ENCODE measurements around the gene PRKCA.
"Not testable (repeated sequence)": the region's sequence is repeated elsewhere in the genome, so short reads cannot be mapped to it uniquely, and the experiment has no call there.

The PRKCA gene

DNA sequence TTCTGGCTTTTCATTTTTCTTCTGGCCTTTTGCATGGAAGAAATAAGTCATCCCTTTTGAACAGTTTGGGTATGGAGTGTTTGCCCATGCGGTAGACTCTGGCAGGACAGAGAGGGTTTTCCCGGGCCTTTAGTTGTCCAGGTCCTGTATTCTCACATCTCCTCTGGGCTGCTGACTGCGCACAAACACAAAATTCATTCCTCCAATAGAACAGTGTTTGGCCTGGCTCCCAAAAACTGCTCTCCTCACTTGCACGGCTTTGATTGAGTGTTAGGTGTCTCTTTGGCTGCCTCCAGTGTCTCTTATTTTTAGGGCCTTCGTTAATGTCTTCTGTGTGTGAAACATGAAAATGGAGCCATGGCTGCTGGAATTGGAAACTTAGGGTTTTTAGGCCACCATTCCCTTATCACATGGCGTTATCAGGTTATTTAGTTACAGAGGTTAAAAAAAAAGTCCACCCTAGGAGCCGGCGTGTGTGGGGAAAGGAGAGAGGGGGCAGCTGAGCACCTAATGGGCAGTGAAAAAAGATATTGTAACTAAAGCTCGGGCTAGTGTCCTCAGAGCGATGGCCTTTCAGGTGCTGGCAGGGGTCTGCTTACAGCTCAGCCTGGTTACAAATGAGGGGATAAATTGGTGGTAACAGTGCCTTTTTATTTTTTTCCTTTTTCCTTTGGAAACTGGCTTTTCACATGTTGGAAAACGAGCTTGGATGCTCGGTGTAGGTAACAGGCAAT is 47.3 kb downstream of the PRKCA start:
- no peak for DNase-seq (ENCODE audit: low read depth in 2 of 3, low spot score in 1 of 3)

DNA sequence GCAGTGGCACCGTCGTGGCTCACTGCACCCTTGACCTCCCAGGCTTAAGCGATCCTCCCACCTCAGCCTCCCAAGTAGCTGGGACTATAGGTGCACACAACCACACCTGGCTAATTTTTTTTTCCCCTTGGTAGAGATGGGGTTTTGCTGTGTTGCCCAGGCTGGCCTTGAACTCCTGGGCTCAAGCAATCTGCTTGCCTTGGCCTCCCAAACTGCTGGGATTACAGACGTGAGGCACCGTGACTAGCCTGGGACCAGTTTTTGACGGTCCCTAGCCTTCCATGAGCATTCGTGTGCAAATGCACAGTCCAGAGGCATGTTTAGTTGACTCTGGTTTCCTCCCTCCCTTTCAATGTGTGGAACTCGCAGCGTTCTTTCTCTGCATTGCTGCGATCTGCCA is 48.2 kb downstream of the PRKCA start:
- DNase-seq (ENCODE audit: low read depth in 2 of 3, low spot score in 1 of 3) = not testable (repeated sequence)

DNA sequence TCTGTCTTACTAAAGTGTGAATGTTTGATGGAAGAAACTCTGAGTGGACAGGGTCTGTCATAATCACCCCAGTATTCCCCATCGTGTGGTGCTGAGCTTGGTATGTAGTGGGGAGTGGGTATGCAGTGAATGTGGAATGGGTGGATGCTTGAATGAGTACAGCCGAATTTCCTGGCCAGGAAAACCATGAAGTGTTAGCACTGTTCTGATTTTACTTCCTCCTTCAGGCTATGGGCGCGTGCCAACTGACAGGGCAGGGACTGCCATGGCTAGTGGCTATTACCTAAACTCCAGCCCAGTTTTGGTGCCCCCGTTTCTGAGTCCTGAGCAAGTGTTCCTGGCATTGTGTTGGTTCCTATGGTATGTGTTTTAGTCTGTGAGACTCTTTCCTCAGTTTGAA is 48.6 kb downstream of the PRKCA start:
- no peak for DNase-seq (ENCODE audit: low read depth in 2 of 3, low spot score in 1 of 3)

DNA sequence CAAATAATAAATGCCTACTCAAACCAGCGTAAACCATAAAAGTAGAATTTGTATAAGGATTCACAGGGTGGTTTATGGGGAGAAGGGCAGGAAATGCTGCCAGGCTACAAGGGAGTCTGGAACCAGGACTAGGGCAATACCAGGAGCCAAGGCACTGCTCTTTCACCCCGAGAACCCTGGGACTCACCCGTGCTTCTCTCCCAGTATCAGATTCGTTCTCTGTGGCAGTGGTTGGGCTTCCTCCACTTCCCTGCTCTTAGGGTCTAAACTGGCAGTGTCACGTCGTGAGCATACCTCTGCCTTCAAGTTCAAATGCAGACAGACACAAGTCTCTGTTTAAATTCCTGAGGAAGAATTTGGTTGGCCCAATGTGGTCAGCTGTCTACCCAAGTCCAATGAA is 49.3 kb downstream of the PRKCA start:
- DNase-seq (ENCODE audit: low read depth in 2 of 3, low spot score in 1 of 3) = no peak

DNA sequence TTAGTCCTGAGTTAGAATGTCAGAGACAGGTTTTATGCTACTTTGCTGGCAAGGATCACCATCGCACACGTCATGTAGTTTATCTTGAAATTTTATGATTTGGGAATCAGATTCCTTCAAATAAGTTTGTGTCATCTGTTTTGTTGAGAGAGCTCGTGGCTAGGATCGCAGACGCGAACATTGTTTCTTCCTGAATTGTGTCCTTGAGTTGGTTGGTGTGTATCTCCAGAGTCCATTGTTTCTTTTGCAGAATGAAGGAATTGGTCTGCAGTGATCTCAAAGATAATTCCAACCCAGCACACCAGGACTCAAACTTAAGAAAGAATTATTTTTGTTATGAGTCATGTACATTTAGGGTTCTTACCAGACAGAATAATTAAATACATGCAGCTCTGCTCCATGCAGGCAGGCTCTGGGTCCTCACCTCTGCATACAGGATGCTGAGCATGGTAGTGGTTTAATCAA is 51.6 kb downstream of the PRKCA start:
- no peak for DNase-seq (ENCODE audit: low read depth in 2 of 3, low spot score in 1 of 3)

DNA sequence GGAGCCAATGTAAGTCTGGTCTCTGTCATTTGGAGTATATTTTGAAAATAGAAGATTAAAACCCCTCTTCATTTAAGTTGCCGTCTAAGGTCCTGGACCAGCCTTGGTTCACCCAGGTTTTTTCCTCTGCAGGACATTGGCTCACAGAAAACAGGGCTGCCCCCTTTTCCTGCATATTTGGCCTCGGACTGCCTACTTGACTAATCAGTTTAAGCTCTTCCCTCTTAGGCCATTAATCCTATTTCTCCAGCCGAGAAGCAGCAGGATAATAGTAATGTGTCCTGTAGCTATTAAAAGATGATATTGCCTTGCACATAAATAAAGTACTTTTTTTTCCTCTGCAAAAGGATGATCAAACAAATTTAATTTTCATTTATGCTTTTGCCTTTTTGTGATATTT is 52.1 kb downstream of the PRKCA start:
- no peak for DNase-seq (ENCODE audit: low read depth in 2 of 3, low spot score in 1 of 3)

DNA sequence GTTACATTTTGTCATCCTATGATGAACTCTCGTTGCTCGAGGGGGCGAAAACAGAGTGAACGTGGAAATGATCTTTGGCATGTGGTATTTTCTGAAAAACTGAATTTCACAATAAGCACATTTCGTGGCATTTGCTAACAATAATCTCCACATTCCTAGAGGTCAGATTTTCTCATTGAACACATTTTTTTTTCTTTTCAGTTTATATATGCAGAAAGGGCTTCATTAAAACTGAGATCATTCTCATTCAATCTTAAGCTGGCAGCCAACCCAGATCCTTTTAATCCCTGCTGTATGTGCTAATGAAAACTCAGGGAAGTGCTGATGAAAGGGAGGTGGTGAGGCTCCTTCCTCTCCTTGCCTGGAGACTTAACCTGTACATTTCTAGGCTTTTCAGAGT is 52.6 kb downstream of the PRKCA start:
- no peak for DNase-seq (ENCODE audit: low read depth in 2 of 3, low spot score in 1 of 3)

DNA sequence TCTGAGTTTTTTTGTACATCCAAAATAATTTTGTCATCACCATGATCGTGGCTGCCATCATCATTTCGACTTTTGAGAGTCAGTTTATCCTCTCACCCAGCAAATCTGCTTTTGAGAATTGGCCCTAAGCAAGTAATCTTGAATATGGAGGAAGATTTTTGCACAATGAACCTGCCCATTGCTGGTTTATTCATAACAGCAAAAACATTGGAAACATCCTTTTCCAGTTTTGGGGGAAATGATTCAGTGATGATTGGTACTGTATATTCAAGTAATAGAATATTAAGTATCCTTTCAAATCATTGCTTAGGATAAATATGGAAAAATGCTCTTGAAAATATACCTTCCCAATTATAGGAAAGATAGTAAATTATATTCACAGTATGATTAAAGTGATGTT is 53.1 kb downstream of the PRKCA start:
- no peak for DNase-seq (ENCODE audit: low read depth in 2 of 3, low spot score in 1 of 3)

DNA sequence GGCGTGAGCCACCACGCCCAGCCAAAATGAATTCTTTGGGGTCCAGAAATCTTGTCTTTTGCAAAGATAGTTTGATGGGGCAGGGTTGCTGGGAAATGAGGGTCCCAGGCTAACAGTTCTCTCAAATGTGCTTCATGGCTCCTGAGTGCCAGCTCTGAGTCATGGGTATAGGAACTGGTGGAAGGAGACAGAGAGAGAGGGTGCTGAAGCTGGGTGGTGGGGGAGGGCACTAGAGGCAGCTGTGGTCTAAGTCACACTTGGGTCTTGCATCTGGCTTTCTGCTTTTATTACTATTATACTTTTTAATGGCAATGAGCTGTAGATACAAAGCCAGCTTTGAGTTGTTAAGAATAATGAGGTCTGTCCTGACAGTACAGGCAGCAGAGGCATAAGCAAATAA is 54.6 kb downstream of the PRKCA start:
- no peak for DNase-seq (ENCODE audit: low read depth in 2 of 3, low spot score in 1 of 3)

DNA sequence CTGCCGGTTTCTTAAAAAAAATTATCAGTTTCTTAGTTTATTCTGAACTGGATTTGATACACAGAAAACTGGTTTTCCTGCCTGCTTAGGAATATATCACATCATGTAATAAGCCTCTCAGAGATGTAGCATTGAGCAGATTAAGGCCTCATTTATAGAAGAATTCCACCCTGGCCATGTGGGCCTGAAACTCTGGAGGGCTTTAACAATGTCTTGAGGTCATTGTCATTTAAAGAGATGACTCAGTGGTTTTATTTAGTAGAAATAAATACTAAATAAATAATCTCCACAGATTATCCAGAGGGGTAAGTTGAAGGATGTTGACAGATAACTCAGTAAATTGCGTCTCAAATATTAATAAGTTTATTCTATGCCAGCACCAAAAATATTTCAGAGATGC is 56.9 kb downstream of the PRKCA start:
- DNase-seq (ENCODE audit: low read depth in 2 of 3, low spot score in 1 of 3) = no peak

DNA sequence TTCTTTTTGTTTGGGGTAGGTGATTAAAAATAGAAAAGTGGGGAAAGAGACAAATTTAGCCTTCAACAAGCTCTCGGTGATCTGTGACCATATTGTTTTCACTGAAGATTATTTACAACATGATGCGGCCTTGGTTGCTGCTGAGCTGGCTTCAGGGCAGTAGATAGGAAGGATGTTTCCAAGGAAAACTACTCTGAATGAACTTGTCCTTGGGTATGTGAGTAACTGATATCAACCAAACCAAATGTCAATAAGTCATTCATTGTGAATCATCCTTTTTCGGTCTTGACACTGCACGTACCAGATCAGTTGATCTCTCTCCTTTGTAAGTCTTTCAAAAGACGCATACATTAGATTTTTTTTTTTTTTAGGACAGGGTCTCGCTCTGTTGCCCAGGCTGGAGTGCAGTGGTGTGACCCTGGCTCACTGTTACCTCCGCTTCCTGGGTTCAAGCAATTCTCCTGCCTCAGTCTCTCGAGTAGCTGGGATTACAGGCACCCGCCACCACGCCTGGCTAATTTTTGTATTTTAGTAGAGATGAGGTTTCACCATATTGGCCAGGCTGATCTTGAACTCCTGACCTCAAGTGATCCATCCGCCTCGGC is 58.6 kb downstream of the PRKCA start:
- DNase-seq (ENCODE audit: low read depth in 2 of 3, low spot score in 1 of 3) = not testable (repeated sequence)

DNA sequence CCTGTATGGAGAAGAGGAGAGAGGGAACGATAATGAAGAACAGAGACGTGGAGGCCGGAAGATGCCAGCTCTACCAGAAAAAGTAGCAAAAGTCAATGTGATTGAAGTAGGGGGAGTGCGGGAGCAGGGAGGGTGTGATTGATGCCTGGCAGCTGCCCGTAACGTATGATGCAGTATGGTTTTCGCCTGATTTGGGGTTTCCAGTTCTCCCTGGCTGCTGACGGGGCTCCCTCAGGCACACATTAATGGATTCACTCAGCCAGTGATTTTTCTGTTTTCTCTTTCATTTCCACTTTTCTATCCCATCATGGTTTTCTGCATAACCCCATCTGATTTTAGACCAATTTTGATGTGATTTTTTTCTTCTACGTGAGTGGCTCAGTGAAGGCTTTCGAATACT is 62.1 kb downstream of the PRKCA start:
- no peak for DNase-seq (ENCODE audit: low read depth in 2 of 3, low spot score in 1 of 3)

DNA sequence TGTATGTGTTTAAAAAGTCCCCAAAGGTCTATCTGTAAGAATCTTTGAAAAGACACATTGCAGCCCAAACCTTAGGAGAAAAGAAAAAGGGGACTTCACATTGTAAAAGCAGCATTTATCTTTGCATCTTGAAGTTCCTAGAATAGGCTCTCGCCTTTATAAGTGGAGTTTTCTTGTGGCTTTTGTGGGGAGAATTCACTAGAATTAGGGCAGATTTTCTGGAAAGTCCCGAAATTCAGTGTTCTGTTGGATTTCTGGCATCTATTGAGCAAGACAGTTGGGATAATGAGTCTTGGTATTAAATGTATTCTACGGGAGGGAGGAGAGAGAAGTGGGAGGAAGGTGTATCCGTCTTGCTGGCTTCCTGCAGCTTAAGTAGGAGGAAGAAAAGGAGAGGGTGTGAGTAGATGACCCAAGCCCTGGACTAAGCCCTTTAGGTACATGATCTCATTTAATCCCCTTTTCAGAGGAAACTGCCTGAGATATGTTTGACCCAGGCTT is 62.6 kb downstream of the PRKCA start:
- DNase-seq (ENCODE audit: low read depth in 2 of 3, low spot score in 1 of 3) = no peak

DNA sequence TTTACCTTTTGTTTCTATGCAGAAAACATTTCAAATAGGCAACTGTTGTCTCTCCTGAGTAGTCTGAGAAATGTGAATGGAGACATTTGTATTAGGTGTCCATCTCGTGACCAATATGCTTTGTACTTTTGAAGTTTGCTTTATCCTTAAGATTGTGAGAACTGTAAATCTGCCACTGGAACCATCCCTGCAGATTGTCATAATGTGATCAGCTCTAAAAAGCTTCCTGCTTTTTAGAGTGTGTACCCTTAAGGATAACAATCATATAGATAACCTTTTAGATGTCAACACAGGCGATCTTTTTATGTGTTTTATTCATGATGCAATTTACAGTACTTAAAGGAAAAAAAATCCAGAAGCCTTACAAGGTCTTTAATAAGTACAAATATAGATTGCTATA is 63.5 kb downstream of the PRKCA start:
- no peak for DNase-seq (ENCODE audit: low read depth in 2 of 3, low spot score in 1 of 3)

DNA sequence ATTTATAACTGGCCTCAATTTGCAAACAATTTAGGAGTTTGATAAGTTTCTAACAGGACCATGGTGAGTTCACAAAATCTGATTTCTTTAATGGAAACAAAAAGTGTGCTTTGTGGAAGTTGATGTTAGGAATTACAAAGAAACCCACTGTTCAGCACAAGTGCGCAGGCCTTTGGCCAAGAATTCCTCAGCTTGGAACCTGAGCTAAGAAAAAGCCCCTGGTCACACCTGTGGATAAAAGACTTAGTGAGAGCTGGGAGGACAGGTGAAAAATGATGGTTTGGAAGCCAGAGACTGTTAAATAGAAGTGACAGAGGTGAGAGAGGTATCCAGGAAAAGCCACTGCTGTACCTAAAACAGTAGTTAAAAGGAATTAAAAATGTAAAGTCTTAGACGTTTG is 64.7 kb downstream of the PRKCA start:
- DNase-seq (ENCODE audit: low read depth in 2 of 3, low spot score in 1 of 3) = no peak

DNA sequence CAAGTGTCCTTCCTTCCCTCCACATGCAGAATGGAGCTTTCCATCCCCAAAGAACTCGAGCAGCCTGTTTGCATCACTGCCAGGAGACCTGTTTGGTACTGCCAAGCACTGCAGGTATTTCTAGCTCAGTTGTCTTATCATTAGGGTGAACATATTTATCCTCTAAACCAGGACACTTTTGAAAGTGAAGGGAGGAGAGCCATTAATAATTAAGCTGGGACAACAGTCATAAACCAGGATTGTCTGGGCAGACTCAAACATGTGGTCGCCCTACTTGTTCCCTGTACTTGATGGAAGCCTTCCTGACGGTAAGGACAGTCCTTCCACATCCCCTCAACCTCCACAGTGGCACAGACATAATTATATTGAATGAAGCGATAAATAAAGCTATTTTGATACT is 67.4 kb downstream of the PRKCA start:
- no peak for DNase-seq (ENCODE audit: low read depth in 2 of 3, low spot score in 1 of 3)

DNA sequence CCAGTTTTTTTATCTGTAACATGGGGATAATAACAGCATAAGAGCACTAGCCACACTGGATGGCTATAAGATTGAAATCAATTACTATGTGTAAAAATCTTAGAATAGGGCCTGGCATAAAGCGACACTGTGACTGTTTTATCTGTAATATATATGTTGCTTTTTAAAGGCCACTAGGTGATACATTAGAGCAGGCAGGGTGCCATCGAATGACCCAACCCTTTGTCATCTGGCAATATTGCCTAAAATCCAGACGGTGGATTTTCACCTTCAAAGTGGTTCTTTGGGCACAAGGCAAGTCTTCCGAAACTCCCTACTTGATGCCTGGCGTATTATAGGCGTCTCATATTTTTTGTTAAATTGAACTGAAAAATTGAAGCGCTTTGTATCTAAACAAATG is 69.1 kb downstream of the PRKCA start:
- DNase-seq (ENCODE audit: low read depth in 2 of 3, low spot score in 1 of 3) = no peak

DNA sequence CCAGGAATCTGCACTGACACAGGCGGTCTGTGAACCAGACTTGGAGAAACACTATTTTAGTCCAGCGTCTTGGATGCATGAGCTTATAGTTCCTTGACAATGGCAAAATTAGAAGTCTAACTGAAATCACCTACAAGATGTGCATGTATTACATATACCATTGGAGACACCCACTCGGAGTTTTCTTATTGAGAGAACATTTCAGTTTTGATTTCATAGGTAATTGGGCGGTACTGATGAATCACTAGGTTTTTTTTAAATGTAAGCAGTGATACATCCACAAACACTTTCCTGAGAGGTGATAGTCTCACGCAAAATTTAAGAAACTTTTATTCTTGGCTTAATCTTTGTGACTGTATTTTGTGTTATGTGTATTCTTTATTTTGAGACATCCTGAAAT is 69.8 kb downstream of the PRKCA start:
- no peak for DNase-seq (ENCODE audit: low read depth in 2 of 3, low spot score in 1 of 3)

DNA sequence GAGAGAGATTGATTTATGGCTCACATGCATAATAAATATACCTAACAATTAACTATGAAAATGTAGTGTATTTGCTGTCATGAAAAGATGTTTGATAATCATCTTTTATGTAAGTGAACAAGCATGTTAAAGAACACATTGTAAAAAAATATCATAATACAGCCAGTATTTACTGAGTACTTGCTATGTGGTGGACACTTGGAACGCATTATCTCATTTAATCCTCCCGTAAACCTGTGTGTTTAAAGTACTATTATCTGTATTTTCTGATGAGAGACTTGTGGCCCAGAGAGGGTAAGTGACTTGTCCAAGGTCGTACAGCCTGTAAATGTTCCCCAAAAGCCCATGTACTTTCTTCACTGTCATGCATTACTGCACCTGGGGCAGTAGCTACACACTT is 70.7 kb downstream of the PRKCA start:
- DNase-seq (ENCODE audit: low read depth in 2 of 3, low spot score in 1 of 3) = no peak

DNA sequence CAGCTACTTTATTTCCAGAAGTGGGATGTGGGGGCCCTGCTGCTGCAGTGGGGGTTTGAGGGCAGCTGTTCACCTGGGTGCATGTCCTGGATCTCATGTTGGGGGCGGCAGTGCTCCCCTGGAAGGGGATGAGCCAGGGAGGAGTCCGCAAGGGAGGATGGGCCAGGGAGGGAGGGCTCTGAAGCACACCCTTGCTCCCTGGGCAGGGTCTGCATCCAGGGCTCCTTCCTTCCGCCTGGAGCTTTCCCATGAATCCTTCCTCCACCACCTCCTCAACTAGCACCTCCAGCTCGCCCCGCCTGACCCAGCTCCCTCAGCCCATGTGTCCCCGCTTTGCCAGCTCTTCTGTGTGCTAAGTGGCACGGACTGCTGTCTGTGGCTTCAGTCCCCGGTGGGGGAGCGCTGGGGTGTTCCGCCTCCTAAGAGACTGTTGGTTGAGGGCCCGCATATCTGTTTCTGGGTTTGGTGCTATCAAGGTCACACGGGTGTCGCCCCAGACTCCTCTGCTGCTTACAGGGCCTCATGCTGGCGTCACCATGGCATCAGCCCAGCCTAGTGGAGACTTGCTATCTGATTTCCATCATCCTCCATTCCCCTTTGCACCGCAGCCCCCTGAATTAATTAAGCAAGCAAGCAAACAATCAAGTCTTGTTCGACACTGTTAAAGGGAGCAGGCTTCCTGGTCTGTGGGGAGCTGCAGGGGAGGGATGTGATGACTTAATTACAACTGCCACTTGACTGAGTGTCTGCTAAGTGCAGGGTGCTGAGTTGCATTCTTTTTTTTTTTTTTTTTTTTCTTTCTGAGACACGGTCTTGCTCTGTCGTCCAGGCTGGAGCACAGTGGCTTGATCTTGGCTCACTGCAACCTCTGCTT is 71.8 kb downstream of the PRKCA start:
- peak in 2 of 3 donors; percentile 8 to 12 for DNase-seq (ENCODE audit: low read depth in 2 of 3, low spot score in 1 of 3)

DNA sequence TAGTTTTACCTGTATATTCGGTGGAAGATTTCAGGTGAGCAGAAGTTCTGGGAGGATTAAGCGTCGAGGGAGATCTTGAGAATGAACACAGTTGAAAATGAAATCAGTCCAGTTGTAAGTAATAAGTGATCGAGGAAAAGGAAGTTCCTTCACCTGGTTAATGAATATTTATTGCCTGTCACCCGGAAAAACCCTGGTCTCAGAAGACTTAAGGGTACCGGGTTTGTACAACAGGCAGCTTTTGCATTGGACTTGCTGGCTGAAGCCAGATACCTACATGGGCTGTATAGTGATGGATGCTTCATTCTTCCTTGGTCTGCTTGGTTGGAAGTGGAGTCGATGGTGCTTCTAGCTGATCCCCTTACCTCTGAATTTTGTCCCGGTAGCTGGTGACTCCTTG is 72.7 kb downstream of the PRKCA start:
- no peak for DNase-seq (ENCODE audit: low read depth in 2 of 3, low spot score in 1 of 3)

DNA sequence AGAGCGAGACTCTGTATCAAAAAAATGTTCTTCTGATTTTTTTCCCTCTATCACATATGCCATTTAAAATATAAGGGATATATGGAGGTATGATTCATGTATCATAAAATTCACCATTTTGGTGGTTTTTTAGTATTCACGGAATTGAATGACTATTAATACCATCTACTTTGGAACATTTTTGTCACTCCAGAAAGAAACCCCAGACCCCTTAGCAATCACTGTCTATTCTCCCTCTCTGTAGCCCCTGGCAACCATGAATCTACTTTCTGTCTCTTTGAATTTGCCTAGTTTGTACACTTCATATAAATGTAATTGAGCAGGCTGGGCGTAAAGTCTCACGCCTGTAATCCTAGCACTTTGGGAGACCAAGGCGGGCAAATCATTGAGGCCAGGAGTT is 75.9 kb downstream of the PRKCA start:
- no peak for DNase-seq (ENCODE audit: low read depth in 2 of 3, low spot score in 1 of 3)

Data from stimulated activated CD4-positive, alpha-beta T cell treated with anti-CD3 and anti-CD28 coated beads, Interleukin-12 subunit alpha, Interleukin-12 subunit beta, amount 100 ng/mL, for 48 hours (primary cell).